DMS153 treated with DMSO at 0.1 percent for 48 hours (cell line): ENCODE results near the gene MOXD1.

Experiments used
- DNase-seq: peaks from one replicate; lab custom pipeline; 2025; ENCODE audit not compliant: unreplicated experiment; lab: John Stamatoyannopoulos, UW

The MOXD1 gene

DNA sequence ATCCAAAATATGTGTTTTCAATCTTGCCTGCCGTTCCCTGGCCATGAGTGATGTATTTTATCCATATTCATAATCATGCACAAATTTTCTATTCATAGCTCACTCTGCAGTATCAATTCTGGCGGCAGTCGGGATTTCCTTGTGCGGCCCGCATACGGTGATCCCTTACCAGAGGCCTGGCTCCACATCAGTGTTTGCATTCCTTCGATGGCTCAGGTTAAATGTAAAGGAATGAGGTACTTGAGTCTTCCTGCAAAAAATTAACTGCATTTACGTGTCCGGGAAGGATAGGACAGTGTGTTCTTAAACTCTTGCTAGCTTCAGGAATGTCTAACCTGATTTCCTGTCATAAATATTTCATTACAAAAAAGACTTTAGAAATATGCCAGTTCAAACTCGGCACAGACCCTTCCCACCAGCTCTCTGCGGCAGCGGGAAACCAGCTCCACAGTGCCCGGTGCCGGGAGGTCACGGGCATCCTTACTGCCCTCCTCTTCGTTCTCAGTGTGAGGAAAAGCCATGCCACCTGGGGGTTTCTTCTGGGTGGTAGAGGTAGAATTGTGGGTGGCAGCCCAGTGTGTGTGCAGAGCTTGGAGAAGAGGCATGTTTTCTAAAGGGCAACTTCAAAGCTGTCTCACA is 154.5 kb downstream of the MOXD1 start:
- DNase-seq = no peak

DNA sequence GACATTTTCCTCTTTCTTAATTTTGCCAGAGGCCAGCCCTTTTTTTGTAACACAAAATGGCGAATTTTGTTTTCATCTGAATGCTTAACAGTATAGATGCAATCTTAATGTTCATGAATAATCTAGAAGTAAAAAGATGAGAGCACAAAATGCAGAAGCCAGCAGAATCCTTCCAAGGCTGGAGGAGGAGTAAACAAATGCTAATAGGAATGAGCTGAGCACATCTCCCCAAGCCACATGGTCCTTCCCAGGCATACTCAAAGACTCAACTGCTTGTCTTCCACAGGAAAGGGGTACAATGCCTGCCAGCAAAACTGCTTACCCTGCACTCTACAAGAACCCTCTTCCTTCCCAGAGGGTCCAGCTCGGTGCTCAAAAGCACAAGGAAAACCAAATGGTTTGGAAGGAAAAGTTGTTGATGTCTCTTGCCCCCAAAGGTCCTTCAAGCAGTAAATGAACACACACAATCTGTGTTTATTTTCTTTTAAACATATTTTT is 155.1 kb downstream of the MOXD1 start:
- DNase-seq = no peak
